Brain microvascular endothelial cell (primary cell): ENCODE results near the gene MSH5.

Source experiments
- DNase-seq: peaks from one replicate; pipeline ENCODE4 v3.0.0-alpha.2; 2020
- H3K27ac ChIP-seq: fragments of 250-450 bp; sonication (Bioruptor Pico); 2 replicates; pipeline ENCODE4 v1.5.1; 2020; ENCODE audit warnings: mild to moderate bottlenecking, moderate library complexity
- H3K27me3 ChIP-seq: fragments of 250-450 bp; sonication (Bioruptor Pico); replicated peaks from 2 replicates; pipeline ENCODE4 v1.5.1; 2020; ENCODE audit warnings: mild to moderate bottlenecking
- H3K36me3 ChIP-seq: fragments of 250-450 bp; sonication (Bioruptor Pico); replicated peaks from 2 replicates; pipeline ENCODE4 v1.5.1; 2020; ENCODE audit warnings: mild to moderate bottlenecking
- H3K4me3 ChIP-seq: 2 replicates; pipeline ENCODE4 v1.5.1; 2011; ENCODE audit warnings: low read depth, mild to moderate bottlenecking, control low read depth, low read length, moderate library complexity
- in situ Hi-C: cut with HindIII; loops from 2 replicates; pipeline ENCODE4 v1.10.0; 2017; ENCODE audit warnings: low sequenced_read_pairs, low pct_ligation_motif_present
- TF ChIP-seq, protein P1 (sequence below): IDR thresholded peaks from 2 replicates; pipeline ENCODE4 v1.5.1; 2011; ENCODE audit warnings: low read depth, mild to moderate bottlenecking, moderate library complexity, low read length, control low read depth, inconsistent platforms; ENCODE audit errors: missing control alignments

MSH5 gene

DNA sequence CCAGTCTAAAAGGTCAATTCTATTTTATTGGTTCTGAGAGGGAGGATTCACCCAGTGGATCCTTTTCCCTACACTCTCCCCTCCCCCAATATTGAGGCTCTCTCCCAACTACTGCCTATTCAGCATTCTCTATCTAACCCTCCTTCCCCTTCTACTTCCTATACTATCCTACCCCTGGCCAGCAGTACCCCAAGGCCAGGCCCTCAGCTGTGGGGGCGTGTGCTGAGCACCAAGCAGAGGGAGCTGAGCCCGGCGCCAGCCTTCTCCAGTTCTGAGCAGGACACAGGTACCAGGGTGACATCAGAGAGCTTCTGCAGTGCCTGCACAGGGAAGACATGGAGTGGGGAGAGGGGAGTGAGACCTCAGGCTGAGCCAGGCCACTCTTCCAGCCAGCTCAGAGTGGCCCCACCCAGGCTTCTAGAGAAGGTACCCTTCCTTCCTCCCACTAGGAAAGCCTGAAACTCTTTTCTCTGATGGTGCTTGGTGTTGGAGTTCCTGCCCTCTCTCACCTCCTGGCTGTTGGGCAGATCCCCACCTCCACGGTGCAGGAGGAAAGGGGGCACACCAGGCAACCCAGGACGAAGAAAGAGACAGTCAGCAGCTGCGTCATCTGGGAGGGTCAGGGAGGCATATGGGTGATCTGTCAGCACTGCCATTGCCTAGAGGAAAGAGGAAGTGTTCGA lies 12.6 kb upstream of the MSH5 start:
- TF ChIP-seq, protein P1, sequence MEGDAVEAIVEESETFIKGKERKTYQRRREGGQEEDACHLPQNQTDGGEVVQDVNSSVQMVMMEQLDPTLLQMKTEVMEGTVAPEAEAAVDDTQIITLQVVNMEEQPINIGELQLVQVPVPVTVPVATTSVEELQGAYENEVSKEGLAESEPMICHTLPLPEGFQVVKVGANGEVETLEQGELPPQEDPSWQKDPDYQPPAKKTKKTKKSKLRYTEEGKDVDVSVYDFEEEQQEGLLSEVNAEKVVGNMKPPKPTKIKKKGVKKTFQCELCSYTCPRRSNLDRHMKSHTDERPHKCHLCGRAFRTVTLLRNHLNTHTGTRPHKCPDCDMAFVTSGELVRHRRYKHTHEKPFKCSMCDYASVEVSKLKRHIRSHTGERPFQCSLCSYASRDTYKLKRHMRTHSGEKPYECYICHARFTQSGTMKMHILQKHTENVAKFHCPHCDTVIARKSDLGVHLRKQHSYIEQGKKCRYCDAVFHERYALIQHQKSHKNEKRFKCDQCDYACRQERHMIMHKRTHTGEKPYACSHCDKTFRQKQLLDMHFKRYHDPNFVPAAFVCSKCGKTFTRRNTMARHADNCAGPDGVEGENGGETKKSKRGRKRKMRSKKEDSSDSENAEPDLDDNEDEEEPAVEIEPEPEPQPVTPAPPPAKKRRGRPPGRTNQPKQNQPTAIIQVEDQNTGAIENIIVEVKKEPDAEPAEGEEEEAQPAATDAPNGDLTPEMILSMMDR = no peak
- no peak overlapping the region for H3K4me3 ChIP-seq
- in situ Hi-C loops = no loop called here
- H3K27me3 ChIP-seq = no peaks in the 10 kb centered on the region
- DNase-seq = no peak
- H3K27ac ChIP-seq = no peak overlapping the region
- H3K36me3 ChIP-seq = peaks cover 33% of the 10 kb centered on the region

DNA sequence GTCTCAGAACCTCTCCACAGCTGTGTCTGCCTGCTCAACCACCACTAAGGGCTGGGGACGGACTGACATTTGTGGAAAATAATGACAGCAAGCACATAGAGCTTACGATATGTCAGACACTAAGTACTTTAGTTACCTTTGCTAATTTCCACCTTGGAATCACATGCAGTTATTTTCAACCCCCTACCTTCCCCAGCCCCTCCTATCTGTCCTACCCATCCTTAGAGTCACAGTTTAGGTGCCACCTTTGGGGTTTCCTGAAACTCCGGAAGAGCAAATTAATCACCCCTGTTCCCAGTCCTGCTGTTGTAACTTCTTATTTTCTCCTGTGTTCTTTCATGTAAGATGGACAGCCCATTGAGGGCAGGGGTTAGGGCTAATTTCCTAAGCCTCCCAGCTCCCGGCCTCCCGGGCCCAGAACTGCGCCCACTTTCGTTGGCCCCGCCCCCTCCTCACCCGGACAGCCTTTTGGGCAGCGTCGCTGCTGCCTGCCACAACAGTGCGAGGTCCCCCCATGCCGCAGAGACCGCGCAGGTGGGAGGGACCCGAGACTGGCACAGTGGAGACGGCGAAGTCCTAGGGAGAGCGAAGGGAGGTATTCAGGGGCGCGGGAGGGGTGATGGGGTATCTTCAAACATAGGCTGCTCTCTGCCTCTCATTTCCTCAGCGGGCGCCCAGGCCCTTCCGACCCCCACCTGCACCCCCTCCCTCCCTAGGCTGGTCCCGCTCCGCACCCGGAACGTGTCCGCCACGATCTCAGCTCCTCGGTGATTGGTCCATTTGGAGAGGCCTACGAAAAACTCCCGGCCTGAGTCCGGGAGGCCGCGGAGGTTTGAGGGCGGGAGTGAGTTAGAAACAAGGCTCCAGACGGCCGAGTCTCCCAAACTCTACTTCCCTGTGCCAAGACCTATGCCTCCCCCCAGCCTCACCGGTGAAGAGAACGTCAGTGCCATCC lies 11.8 kb upstream of the MSH5 start:
- Histone ChIP-seq H3K27ac (no peak overlapping the region), H3K4me3 (no peak overlapping the region), H3K36me3 (peaks cover 41% of the 10 kb centered on the region), H3K27me3 (no peaks in the 10 kb centered on the region)
- TF ChIP-seq, protein P1 = no peak
- in situ Hi-C loops = no loop called here
- DNase-seq = no peak

DNA sequence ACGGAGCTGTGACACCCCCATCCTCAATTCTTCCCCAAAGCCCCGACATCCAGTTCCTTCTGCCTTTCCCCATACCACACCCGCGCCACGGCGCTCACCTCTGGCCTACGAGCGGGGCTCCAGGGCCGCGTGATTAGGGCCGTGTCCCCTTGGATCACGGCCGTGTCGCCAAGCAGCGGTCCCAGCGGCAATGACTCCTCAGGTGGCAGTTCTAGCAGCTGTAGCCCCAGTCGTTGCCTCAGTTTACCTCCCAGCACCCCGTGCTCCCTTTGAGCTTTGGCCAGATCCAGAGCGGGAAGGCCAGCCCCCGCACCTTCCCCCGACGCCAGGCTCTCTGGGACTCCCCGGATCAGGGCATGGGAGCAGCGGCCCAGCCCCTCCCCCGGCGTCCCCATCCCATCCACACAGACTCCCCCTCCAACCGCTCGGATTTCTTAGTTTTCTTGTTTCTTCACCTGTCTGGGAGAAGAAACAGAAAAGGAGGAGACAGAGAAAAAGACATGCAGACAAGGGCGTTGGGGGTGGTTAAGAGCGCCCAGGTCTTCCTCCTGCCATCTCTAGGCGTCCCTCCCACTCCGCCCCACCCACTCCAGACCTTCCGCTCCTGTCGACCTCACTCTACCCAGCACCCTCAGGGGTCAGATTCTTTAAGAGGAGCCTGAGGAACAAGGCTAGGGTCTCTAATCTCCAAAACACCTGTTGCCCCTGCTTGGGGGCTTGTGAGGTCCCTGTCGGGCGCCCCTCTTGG lies 10.9 kb upstream of the MSH5 start, which contains the start of gene DDAH2:
Gene DDAH2, minus strand, starts transcription at position 533 of the 748 bp plus-strand sequence. Its CDS starts 138 bp downstream, at position 395.
- H3K27ac ChIP-seq = peak within 1 kb of the TSS; percentile 59
- DNase-seq = no peak

DNA sequence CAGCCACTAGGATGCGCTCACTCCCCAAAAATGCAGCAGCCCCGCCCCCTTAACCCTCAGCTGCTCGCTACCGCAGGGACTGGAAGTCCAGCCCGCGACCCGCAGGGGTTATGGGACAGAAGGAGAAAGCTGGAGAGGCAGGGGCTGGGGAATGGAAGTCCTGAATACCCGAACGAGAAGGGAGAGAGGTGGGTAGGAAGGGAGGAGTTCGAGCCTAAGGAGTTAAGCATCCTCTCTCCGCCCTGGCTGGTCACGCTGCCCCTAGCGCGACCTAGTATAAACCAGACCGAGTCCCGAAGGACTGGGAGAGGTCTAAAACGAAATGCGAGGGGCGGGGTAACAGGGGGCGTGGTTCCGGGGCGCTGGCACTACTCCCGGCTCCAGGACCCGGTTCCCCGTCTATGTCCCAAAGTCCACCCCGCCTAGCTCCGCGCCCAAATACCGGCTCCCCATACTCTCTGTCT lies 10.3 kb upstream of the MSH5 start:
- in situ Hi-C loops = no loop called here
- DNase-seq = peak; percentile 83
- Histone ChIP-seq H3K36me3 (peaks cover 56% of the 10 kb centered on the region), H3K27ac (peak overlapping the region; percentile 59), H3K4me3 (peak overlapping the region; percentile 84), H3K27me3 (no peaks in the 10 kb centered on the region)
- TF ChIP-seq, protein P1 = no peak

More for the DNA sequence above, 10.9 kb upstream of the MSH5 start, which contains the start of gene DDAH2:
- Histone ChIP-seq H3K4me3 (peak within 1 kb of the TSS; percentile 84), H3K36me3 (peaks cover 51% of the 10 kb centered on the region), H3K27me3 (no peaks in the 10 kb centered on the region)
- TF ChIP-seq, protein P1 = peak; percentile 78
- in situ Hi-C loops = no loop called here

DNA sequence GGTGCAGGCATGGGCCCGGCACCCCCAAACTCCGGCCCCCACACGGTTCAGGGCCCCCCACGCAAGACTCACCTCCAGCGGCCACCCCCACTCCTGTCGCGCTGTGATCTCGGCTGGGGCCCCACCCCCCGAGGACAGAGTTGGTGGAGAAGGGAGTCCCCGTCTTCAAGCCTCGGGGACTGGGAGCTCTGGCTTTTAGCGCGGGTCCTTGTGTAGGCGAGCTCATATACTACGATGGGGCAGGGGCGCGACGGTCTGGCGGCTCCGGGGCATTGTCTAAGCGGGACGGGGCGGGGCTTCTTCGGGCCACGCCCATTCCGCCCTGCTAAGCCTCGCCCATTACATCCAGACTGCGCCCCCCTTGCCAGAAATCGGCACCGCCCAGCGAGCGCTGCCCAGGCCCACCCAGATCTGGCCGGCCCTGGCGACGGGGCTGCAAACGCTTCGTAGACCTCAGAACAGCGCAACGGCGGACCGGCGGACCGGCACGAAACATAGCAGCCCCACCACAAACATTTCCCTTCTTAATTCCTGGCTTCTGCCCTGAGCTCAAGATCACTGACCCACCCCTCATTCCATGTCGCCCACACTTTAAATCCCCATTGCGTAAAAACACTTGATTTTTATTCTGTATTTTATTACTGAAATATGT lies 9.7 kb upstream of the MSH5 start:
- DNase-seq = peak; percentile 77
- TF ChIP-seq, protein P1 = no peak
- Histone ChIP-seq H3K36me3 (peaks cover 56% of the 10 kb centered on the region), H3K4me3 (peak overlapping the region; percentile 84), H3K27me3 (no peaks in the 10 kb centered on the region), H3K27ac (peak overlapping the region; percentile 59)
- in situ Hi-C loops = no loop called here
